Activated naive CD8-positive, alpha-beta T cell treated with anti-CD3 and anti-CD28 coated beads, Interleukin-2, amount 10 ng/mL, durations not matched to agents 7 days and 5 days (primary cell): Measurements from ENCODE around the gene CHAT. TPM values are rescaled to one million over a fixed set of nuclear protein-coding genes. Genes with fewer than 3 reads are reported as not detected.

ENCODE experiments used
- ATAC-seq: fragments of 150-1000 bp; cut with Tn5 transposase; one replicate; pipeline ENCODE4 v1.10.0; 2021; ENCODE audit warnings: low read depth, moderate library complexity
- POLR2A ChIA-PET: fragments of 350-600 bp; sonication (Branson Sonifier 250); formaldehyde crosslinking; loops from one replicate; lab custom pipeline; 2021; ENCODE audit warnings: antibody characterized with exemption; lab: Charles Lee
- DNase-seq: peaks from one replicate; pipeline ENCODE4 v3.0.0; 2021
- H3K27ac Mint-ChIP-seq: one replicate; pipeline ENCODE4 v1.8.0; 2022; ENCODE audit warnings: mild to moderate bottlenecking, mixed read lengths
- H3K27me3 Mint-ChIP-seq: one replicate; pipeline ENCODE4 v1.8.0; 2022; ENCODE audit warnings: mild to moderate bottlenecking, moderate library complexity, mixed read lengths
- H3K36me3 Mint-ChIP-seq: one replicate; pipeline ENCODE4 v1.8.0; 2021; ENCODE audit warnings: mild to moderate bottlenecking, mixed read lengths
- H3K4me1 Mint-ChIP-seq: one replicate; pipeline ENCODE4 v1.8.0; 2021; ENCODE audit warnings: mixed read lengths
- H3K4me3 Mint-ChIP-seq: one replicate; pipeline ENCODE4 v1.8.0; 2022; ENCODE audit warnings: mild to moderate bottlenecking, moderate library complexity, mixed read lengths
- H3K9me3 Mint-ChIP-seq: one replicate; pipeline ENCODE4 v1.8.0; 2021; ENCODE audit warnings: mixed read lengths
- total RNA-seq, 2 experiments: library from RNA; stranded (reverse); gene quantifications; one replicate each; pipeline ENCODE4 v1.2.3, GENCODE V29; 2021

CHAT gene
- total RNA-seq, 2 experiments from 2014 or later, result not detected

- Mint-ChIP-seq H3K27ac (peak overlapping the region; percentile 35), H3K4me3 (no peak overlapping the region), H3K9me3 (no peaks in the 10 kb centered on the region), H3K27me3 (peaks cover 15% of the 10 kb centered on the region), H3K36me3 (no peaks in the 10 kb centered on the region), H3K4me1 (peaks cover 24% of the 10 kb centered on the region)
- DNase-seq, result no peak
- POLR2A ChIA-PET, result no interaction called here
- no peak for ATAC-seq
Observed at GRCh38 chr10:49650724-49651034, 36.8 kb downstream of the CHAT start.

- H3K27me3 Mint-ChIP-seq, result peaks cover 15% of the 10 kb centered on the region
- no peak overlapping the region for H3K4me3 Mint-ChIP-seq
- H3K36me3 Mint-ChIP-seq, result no peaks in the 10 kb centered on the region
- H3K9me3 Mint-ChIP-seq, result no peaks in the 10 kb centered on the region
- H3K27ac Mint-ChIP-seq, result no peak overlapping the region
- no peak for ATAC-seq
- POLR2A ChIA-PET, result no interaction called here
- DNase-seq, result no peak
- H3K4me1 Mint-ChIP-seq, result peaks cover 24% of the 10 kb centered on the region
Observed at GRCh38 chr10:49651039-49651835, 37.4 kb downstream of the CHAT start.

GRCh38 chr10:49651917-49652316, 38.1 kb downstream of the CHAT start:
- Mint-ChIP-seq H3K4me3 (no peak overlapping the region), H3K9me3 (no peaks in the 10 kb centered on the region), H3K27ac (no peak overlapping the region), H3K4me1 (peaks cover 24% of the 10 kb centered on the region), H3K27me3 (peaks cover 15% of the 10 kb centered on the region), H3K36me3 (no peaks in the 10 kb centered on the region)
- DNase-seq, result no peak
- POLR2A ChIA-PET, result no interaction called here
- no peak for ATAC-seq

GRCh38 chr10:49652421-49653272, 38.8 kb downstream of the CHAT start:
- H3K27ac Mint-ChIP-seq, result no peak overlapping the region
- H3K9me3 Mint-ChIP-seq, result no peaks in the 10 kb centered on the region
- peaks cover 9% of the 10 kb centered on the region for H3K27me3 Mint-ChIP-seq
- peaks cover 24% of the 10 kb centered on the region for H3K4me1 Mint-ChIP-seq
- no peak overlapping the region for H3K4me3 Mint-ChIP-seq
- POLR2A ChIA-PET, result no interaction called here
- no peak for DNase-seq
- H3K36me3 Mint-ChIP-seq, result no peaks in the 10 kb centered on the region
- no peak for ATAC-seq

GRCh38 chr10:49653273-49653929, 39.6 kb downstream of the CHAT start:
- Mint-ChIP-seq H3K27me3 (peaks cover 8% of the 10 kb centered on the region), H3K27ac (no peak overlapping the region), H3K9me3 (no peaks in the 10 kb centered on the region), H3K4me3 (no peak overlapping the region), H3K36me3 (no peaks in the 10 kb centered on the region), H3K4me1 (peaks cover 18% of the 10 kb centered on the region)
- ATAC-seq (no peak), DNase-seq (no peak)
- POLR2A ChIA-PET, result no interaction called here

GRCh38 chr10:49654036-49654693, 40.3 kb downstream of the CHAT start:
- Mint-ChIP-seq H3K4me1 (peaks cover 11% of the 10 kb centered on the region), H3K36me3 (no peaks in the 10 kb centered on the region), H3K27ac (no peak overlapping the region), H3K9me3 (peaks cover 6% of the 10 kb centered on the region), H3K27me3 (peaks cover 8% of the 10 kb centered on the region), H3K4me3 (no peak overlapping the region)
- ATAC-seq (no peak), DNase-seq (no peak)
- POLR2A ChIA-PET, result no interaction called here

- peaks cover 3% of the 10 kb centered on the region for H3K4me1 Mint-ChIP-seq
- H3K4me3 Mint-ChIP-seq, result no peak overlapping the region
- ATAC-seq, result no peak
- peaks cover 10% of the 10 kb centered on the region for H3K27me3 Mint-ChIP-seq
- no peak for DNase-seq
- H3K9me3 Mint-ChIP-seq, result peaks cover 8% of the 10 kb centered on the region
- no peaks in the 10 kb centered on the region for H3K36me3 Mint-ChIP-seq
- no peak overlapping the region for H3K27ac Mint-ChIP-seq
- POLR2A ChIA-PET, result no interaction called here
Observed at GRCh38 chr10:49655099-49655498, 41.3 kb downstream of the CHAT start.

GRCh38 chr10:49656845-49657493, 43.1 kb downstream of the CHAT start:
- DNase-seq, result no peak
- Mint-ChIP-seq H3K27ac (no peak overlapping the region), H3K4me1 (no peaks in the 10 kb centered on the region)

GRCh38 chr10:49657606-49658005, 43.8 kb downstream of the CHAT start:
- POLR2A ChIA-PET, result no interaction called here
- Mint-ChIP-seq H3K4me1 (no peaks in the 10 kb centered on the region), H3K9me3 (peaks cover 8% of the 10 kb centered on the region), H3K27ac (no peak overlapping the region), H3K4me3 (no peak overlapping the region), H3K36me3 (no peaks in the 10 kb centered on the region), H3K27me3 (peaks cover 4% of the 10 kb centered on the region)
- no peak for DNase-seq
- ATAC-seq, result no peak

More at GRCh38 chr10:49656845-49657493, 43.1 kb downstream of the CHAT start:
- ATAC-seq, result no peak
- Mint-ChIP-seq H3K27me3 (peaks cover 9% of the 10 kb centered on the region), H3K36me3 (no peaks in the 10 kb centered on the region), H3K4me3 (no peak overlapping the region), H3K9me3 (peaks cover 8% of the 10 kb centered on the region)
- POLR2A ChIA-PET, result no interaction called here

- Mint-ChIP-seq H3K27ac (no peak overlapping the region), H3K4me1 (no peaks in the 10 kb centered on the region), H3K4me3 (no peak overlapping the region), H3K36me3 (no peaks in the 10 kb centered on the region), H3K27me3 (peaks cover 4% of the 10 kb centered on the region), H3K9me3 (peaks cover 8% of the 10 kb centered on the region)
- no peak for DNase-seq
- POLR2A ChIA-PET, result no interaction called here
- ATAC-seq, result no peak
Observed at GRCh38 chr10:49661140-49661856, 47.5 kb downstream of the CHAT start.

GRCh38 chr10:49662169-49662830, 48.5 kb downstream of the CHAT start:
- H3K4me1 Mint-ChIP-seq, result no peaks in the 10 kb centered on the region
- H3K9me3 Mint-ChIP-seq, result peaks cover 8% of the 10 kb centered on the region
- ATAC-seq (no peak), DNase-seq (no peak)
- no peaks in the 10 kb centered on the region for H3K36me3 Mint-ChIP-seq
- no peak overlapping the region for H3K4me3 Mint-ChIP-seq
- POLR2A ChIA-PET, result no interaction called here
- H3K27ac Mint-ChIP-seq, result no peak overlapping the region
- H3K27me3 Mint-ChIP-seq, result peaks cover 9% of the 10 kb centered on the region

- peaks cover 8% of the 10 kb centered on the region for H3K9me3 Mint-ChIP-seq
- POLR2A ChIA-PET, result no interaction called here
- DNase-seq (no peak), ATAC-seq (no peak)
- no peak overlapping the region for H3K4me3 Mint-ChIP-seq
- peaks cover 11% of the 10 kb centered on the region for H3K27me3 Mint-ChIP-seq
- no peaks in the 10 kb centered on the region for H3K4me1 Mint-ChIP-seq
- H3K36me3 Mint-ChIP-seq, result no peaks in the 10 kb centered on the region
- no peak overlapping the region for H3K27ac Mint-ChIP-seq
Observed at GRCh38 chr10:49663596-49663995, 49.8 kb downstream of the CHAT start.
